Stimulated activated naive CD4-positive, alpha-beta T cell (primary cell): ENCODE results near the gene COASY.

Experiments
- DNase-seq, 6 experiments: peaks; one replicate each; lab custom pipeline; 2025; lab: John Stamatoyannopoulos, UW

The COASY gene

GRCh38 chr17:42613699-42614295 is 51.8 kb downstream of the COASY start:
- DNase-seq, result no peak
